Measurements from ENCODE around the gene ATXN3. TPM values are rescaled to one million over a fixed set of nuclear protein-coding genes. Genes with fewer than 3 reads are reported as not detected.

Gene ATXN3
- total RNA-seq, 2 donors from 2014 or later = 45.1 to 53.5 TPM

- Histone ChIP-seq H3K27ac (no peak overlapping the region), H3K36me3 (no peaks in the 10 kb centered on the region), H3K27me3 (replicated peaks; ENCODE audit: insufficient read depth) (no peaks in the 10 kb centered on the region), H3K4me3 (no peak overlapping the region), H3K9me3 (no peaks in the 10 kb centered on the region), H3K4me1 (replicated peaks) (no peaks in the 10 kb centered on the region)
- DNase-seq (ENCODE audit: low spot score) = no peak
- intact Hi-C loops (cut with DNase I) = no loop called here
- WGBS = 88% methylated on average over 21 of the region's 21 CpGs
- TF ChIP-seq, protein P1, sequence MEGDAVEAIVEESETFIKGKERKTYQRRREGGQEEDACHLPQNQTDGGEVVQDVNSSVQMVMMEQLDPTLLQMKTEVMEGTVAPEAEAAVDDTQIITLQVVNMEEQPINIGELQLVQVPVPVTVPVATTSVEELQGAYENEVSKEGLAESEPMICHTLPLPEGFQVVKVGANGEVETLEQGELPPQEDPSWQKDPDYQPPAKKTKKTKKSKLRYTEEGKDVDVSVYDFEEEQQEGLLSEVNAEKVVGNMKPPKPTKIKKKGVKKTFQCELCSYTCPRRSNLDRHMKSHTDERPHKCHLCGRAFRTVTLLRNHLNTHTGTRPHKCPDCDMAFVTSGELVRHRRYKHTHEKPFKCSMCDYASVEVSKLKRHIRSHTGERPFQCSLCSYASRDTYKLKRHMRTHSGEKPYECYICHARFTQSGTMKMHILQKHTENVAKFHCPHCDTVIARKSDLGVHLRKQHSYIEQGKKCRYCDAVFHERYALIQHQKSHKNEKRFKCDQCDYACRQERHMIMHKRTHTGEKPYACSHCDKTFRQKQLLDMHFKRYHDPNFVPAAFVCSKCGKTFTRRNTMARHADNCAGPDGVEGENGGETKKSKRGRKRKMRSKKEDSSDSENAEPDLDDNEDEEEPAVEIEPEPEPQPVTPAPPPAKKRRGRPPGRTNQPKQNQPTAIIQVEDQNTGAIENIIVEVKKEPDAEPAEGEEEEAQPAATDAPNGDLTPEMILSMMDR (IDR thresholded peaks at IDR 0.05) = no peak
- no peak for TF ChIP-seq POLR2A (IDR thresholded peaks at IDR 0.05)
- TF ChIP-seq POLR2AphosphoS5 (IDR thresholded peaks at IDR 0.05) = no peak
Measured at GRCh38 chr14:92026548-92027190, 79.7 kb downstream of the ATXN3 start.

- Histone ChIP-seq H3K9me3 (no peaks in the 10 kb centered on the region), H3K27ac (no peak overlapping the region), H3K4me3 (no peak overlapping the region), H3K36me3 (no peaks in the 10 kb centered on the region), H3K27me3 (replicated peaks; ENCODE audit: insufficient read depth) (no peaks in the 10 kb centered on the region), H3K4me1 (replicated peaks) (no peaks in the 10 kb centered on the region)
- WGBS = 84% methylated on average over 1 of the region's 1 CpG
- intact Hi-C loops (cut with DNase I) = no loop called here
- DNase-seq (ENCODE audit: low spot score) = no peak
- TF ChIP-seq POLR2A (IDR thresholded peaks at IDR 0.05) (no peak), POLR2AphosphoS5 (IDR thresholded peaks at IDR 0.05) (no peak)
- TF ChIP-seq, protein P1 (IDR thresholded peaks at IDR 0.05) = no peak
Measured at GRCh38 chr14:92022036-92022435, 84.3 kb downstream of the ATXN3 start.

DNA sequence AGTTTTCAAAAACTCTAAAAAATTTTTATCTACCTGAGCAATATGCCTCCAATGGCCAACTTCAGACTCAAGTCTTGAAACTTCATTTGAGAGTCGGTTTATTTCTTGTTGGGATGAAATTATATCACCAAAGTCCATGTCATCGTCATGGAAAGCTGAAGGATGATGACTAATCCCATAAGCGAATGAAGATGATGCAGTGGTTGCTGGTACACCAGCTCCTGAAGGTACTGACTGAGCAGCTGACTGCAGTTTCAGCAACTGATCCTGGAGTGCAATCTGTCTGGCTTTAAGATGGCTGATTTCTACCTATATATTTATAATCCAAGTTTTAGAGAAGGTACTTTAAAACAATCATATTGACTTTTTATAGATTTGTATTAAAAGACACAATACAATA, 84.9 kb downstream of the ATXN3 start:
- H3K27ac ChIP-seq = no peak overlapping the region
- peaks cover 0 to 3% of the 10 kb centered on the region in 2 donors for H3K36me3 ChIP-seq
- no peak overlapping the region for H3K4me3 ChIP-seq
- TF ChIP-seq, protein P1 (IDR thresholded peaks at IDR 0.05) = no peak
- TF ChIP-seq POLR2A (IDR thresholded peaks at IDR 0.05) (no peak), POLR2AphosphoS5 (IDR thresholded peaks at IDR 0.05) (no peak)
- DNase-seq (ENCODE audit: low spot score) = no peak
- no peaks in the 10 kb centered on the region for H3K9me3 ChIP-seq
- intact Hi-C loops (cut with DNase I) = no loop called here
- H3K27me3 ChIP-seq (replicated peaks; ENCODE audit: insufficient read depth) = no peaks in the 10 kb centered on the region
- 93% methylated on average over 3 of the region's 3 CpGs for WGBS
- no peaks in the 10 kb centered on the region for H3K4me1 ChIP-seq (replicated peaks)

DNA sequence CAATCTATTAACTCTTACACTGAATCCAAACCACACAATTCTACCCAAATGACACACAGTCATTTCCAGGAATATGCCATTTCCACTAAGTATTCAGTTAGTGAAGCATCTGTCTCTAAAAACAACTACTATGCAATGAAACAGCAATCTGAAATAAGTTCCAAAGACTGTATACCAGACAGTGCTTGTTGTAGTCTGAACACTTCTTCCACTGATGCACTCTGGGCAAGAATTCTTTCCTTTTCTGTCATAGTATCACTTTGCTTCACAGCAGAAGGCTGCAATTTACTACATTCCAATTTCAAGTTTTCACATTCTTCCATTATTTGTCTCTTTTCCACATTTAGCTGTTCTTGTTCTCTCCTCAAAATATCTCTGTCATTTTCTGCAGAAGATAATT, 92.3 kb downstream of the ATXN3 start:
- no peak for DNase-seq (ENCODE audit: low spot score)
- intact Hi-C loops (cut with DNase I) = no loop called here

More for the DNA sequence above, 92.3 kb downstream of the ATXN3 start:
- Histone ChIP-seq H3K4me1 (replicated peaks) (no peaks in the 10 kb centered on the region), H3K27me3 (replicated peaks; ENCODE audit: insufficient read depth) (no peaks in the 10 kb centered on the region), H3K27ac (no peak overlapping the region), H3K36me3 (peaks cover 3 to 4% of the 10 kb centered on the region in 2 donors), H3K9me3 (no peaks in the 10 kb centered on the region), H3K4me3 (no peak overlapping the region)
- TF ChIP-seq POLR2A (IDR thresholded peaks at IDR 0.05) (no peak), POLR2AphosphoS5 (IDR thresholded peaks at IDR 0.05) (no peak)
- TF ChIP-seq, protein P1 (IDR thresholded peaks at IDR 0.05) = no peak
